Measurements from ENCODE around the gene USH1C.

DNA sequence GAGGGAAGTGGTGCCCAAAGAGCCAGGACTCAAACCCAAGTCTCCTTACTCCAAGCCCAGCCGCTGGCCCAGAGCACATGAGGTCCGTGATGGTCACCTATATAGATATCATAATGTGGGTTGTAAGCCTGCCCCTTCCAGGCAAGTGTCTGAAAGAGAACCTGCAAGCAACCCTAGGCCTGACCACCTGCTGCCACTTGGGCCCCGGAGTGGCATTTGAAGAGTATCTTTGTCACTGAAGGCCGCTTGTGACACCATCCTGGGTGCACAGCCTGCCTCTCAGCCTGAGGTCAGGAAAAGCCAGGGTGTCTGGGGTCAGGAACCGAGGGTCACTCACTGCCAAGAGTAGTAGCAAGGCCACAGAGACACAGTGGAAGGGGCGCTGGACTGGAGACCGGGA lies 35.2 kb upstream of the USH1C start:
- TF ChIP-seq, protein P1, sequence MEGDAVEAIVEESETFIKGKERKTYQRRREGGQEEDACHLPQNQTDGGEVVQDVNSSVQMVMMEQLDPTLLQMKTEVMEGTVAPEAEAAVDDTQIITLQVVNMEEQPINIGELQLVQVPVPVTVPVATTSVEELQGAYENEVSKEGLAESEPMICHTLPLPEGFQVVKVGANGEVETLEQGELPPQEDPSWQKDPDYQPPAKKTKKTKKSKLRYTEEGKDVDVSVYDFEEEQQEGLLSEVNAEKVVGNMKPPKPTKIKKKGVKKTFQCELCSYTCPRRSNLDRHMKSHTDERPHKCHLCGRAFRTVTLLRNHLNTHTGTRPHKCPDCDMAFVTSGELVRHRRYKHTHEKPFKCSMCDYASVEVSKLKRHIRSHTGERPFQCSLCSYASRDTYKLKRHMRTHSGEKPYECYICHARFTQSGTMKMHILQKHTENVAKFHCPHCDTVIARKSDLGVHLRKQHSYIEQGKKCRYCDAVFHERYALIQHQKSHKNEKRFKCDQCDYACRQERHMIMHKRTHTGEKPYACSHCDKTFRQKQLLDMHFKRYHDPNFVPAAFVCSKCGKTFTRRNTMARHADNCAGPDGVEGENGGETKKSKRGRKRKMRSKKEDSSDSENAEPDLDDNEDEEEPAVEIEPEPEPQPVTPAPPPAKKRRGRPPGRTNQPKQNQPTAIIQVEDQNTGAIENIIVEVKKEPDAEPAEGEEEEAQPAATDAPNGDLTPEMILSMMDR (IDR thresholded peaks at IDR 0.05) = no peak
- TF ChIP-seq EP300 (IDR thresholded peaks at IDR 0.05; ENCODE audit: low read depth) (no peak), POLR2AphosphoS5 (IDR thresholded peaks at IDR 0.05) (no peak)
